GM18909 (cell line): ENCODE results near the gene FLYWCH1.
"Not testable (repeated sequence)": the region's sequence is repeated elsewhere in the genome, so short reads cannot be mapped to it uniquely, and the experiment has no call there.

Source experiments
- ATAC-seq: cut with Tn5 transposase; IDR thresholded peaks from one replicate; pipeline ENCODE4 v1.9.1; 2021; ENCODE audit warnings: mild to moderate bottlenecking; ENCODE audit not compliant: unreplicated experiment, poor library complexity

Gene FLYWCH1

DNA sequence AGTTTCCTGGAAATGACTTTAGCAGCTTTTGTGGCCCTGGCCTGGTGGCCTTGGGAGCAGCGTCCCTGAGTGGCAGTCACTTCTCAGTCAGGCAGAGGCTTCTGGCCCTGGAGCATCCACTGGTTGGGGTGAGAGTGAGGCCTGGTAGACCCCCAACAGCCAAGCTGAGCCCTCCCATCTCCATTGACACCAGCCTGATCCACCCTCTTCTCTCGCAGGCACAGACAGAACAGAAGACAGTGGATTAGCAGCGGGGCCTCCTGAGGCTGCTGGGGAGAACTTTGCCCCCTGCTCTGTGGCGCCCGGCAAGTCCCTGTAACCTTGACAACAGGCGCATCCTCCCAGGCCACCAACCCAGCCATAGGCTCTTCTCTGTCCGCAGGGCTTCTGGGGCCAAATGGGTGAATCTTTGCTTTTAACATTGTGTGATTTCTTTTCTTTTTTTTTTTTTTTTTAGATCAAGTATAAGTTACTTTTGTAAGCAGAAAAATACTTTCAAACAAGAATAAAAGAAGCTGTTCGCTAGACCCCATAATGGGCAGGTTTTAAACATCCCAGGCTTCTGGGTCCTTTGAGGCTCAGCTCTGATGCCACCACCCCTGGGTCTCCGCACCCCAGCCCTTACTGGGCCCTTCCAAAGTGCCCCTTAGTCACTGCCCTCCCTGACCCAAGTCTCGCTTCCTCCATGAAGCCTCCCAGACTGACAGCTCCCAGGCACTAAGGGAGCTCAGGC lies 12.7 kb upstream of the FLYWCH1 start:
- ATAC-seq: no peak

DNA sequence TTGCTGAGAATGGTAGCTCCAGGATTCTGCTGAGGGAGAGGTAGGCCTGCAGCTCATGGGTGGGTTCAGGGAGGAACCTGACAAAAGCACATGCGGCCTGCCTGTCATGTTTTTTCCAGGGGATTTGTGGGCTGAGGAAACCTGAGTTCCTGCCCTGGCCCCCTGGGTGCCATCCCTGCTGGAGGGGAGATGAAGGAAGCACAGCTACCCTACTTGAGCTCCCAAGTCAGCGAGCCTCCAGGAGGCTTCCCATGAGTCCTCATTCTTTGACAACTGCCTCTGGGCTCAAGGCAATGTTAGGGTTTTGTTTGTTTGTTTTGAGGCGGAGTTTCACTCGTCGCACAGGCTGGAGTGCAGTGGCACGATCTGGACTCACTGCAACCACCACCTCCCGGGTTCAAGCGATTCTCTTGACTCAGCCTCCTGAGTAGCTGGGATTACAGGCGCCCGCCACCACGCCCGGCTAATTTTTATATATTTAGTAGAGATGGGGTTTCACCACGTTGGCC lies 12.1 kb upstream of the FLYWCH1 start:
- no peak for ATAC-seq

DNA sequence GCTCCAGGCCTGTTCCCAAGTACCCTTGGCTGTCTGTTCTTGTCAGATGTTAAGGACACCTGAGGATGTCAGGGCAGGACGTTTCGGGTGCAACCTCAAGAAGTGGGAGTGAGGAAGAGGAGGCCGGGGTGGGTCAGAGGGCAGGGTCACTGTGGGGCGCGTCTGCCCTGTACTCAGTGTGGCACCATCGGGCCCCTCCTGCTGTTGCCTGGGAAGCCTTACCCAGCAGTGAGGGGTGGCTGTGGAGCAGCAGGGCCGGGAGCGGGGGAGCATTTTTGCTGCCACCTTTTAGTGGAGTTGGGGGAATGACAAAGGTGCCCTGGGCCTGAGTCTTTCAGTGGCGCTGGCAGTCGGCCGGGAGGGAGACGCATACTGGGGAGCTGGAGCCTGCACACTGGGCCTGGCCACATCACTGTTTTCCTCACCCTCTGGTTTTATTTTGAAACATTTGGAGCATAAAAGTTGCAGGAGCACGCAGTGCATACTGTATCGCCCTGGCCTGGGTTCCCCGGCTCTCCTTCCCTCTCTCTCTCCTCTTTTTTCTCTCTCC lies 11.1 kb upstream of the FLYWCH1 start:
- no peak for ATAC-seq

DNA sequence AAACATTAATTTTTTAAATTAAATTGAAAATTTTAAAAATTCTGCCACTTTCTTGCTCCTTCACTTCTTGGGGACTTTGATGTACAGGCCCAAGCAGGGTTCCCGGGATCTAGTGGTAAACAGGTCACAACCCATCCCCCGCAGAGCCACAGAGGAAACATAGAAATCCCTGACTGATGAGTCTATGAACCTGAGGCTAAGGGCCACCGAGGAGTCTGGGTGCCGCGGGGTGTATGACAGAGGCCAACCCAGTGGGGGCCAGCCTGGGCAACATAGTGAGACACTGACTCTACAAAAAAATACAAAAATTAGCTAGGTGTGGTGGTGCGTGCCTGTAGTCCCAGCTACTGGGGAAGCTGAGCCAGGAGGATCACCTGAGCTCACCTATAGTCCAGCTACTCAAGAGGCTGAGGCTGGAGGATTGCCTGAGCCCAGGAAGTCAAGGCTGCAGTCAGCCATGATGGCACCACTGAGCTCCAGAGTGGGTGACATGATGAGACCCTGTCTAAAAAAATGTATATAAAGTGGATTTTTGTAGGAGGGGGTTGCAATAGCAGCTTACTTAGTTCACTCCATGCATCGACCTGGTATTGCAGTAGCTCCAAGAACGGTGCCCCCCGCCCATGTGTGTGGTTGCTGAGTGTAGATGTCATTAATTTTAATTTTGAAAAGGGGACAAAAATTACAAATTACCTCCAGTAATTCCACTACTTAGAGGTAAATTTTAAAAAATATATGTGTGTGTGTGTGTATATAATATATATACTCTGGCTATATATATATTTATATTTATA lies 9.2 kb upstream of the FLYWCH1 start:
- ATAC-seq: no peak

DNA sequence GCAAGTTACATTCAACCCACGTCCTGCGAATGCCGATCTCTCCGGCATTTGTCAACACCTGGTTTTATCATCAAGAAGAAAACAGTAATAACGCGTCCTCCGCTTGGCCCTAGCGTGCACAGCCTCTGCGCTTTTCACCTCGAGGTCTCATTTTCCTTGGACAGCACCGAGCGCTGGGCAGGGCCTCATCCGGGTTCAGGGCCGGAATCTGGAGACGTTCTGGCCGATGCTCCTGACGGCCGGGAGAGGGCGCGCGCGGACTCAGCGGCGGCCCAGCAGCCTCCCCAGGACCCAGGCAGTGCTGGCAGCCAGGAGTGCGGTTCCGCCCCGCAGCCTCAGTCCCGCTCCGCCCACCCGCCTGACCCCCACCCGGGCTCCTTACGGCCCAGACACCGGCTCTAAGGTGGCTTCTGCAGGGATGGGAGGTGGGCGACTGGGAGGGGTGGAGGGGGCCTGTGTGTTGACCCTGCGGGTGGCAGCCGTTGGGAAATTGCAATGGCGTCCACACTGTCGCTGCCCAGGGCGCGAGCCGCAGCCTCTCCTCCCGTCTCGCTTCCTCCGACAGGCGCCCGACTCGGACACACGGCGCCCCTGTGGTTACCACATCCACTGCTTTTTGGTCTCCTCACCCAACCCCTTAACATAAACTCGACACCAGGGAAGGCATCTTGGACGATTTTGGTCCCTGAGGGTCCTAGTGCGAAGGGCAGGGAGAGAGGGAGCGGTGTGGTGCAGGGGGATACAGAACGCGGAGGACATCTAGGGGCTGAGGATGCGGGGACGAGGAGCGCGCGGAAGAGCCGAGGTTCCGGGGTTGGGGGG lies 7.4 kb upstream of the FLYWCH1 start:
- peak; percentile 44 for ATAC-seq

DNA sequence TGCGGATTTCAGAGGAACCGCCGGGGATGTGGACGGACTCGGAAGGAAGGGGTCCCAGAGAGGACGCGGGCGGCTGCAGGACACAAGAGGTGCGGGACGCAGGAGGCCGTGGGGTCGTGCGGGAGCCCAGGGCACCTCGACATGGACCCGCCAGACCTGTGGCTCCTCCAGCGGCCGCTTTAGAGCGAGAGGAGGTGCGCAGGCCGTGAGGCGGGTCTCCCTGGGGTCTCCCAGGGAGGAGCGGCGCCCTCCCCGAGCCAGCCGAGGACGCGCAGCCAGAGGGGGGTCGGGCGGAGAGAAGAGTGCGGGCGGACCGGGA lies 6.8 kb upstream of the FLYWCH1 start:
- no peak for ATAC-seq

DNA sequence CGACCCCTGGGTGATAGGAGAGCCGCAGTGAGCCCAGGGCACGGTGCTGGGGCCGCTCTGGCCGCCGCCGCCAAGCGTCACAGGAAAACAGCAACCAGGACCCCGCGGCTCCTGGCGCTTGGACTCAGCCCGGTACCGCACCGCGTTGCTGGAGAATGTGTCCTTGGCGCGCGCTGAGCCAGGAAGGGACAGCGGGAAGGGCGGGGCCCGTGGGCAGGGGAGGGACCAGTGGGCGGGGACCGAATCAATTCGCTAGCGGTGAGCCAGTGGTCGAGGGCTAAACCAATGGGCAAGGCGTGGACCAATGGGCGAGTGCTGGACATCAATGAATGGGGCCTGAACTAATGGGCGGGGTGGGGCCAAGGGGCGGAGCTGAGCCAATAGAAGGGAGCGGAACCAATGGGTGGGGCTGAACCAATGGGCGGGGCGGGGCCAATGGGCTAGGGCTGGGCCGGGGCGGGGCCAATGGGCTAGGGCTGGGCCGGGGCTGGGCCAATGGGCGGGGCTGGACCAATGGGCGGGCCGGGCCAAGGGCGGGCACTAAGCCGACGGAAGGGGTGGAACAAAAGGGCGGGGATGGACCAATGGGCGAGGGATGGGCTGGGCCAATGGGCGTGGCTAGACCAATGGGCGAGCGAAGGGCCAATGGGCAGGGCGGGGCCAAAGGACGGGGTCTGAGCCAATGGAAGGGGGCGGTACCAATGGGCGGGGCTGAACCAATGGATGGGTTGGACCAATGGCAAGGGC lies 6.3 kb upstream of the FLYWCH1 start:
- ATAC-seq: peak; percentile 74

DNA sequence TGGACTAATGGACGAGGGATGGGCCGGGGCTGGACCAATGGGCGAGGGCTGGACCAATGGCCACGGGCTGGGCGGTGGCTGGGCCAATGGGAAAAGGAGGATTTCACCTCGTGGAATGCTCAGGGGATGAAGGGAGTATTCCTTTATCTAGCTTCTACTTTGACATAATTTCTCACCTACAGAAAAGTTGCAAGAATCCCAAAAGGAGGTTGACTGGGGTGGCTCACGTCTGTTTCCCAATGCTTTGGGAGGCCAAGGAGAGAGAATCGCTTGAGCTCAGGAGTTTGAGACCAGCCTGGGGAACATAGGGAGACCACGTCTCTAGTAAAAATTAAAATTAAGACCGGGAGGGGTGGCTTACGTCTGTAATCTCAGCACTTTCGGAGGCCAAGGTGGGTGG lies 5.7 kb upstream of the FLYWCH1 start:
- no peak for ATAC-seq

DNA sequence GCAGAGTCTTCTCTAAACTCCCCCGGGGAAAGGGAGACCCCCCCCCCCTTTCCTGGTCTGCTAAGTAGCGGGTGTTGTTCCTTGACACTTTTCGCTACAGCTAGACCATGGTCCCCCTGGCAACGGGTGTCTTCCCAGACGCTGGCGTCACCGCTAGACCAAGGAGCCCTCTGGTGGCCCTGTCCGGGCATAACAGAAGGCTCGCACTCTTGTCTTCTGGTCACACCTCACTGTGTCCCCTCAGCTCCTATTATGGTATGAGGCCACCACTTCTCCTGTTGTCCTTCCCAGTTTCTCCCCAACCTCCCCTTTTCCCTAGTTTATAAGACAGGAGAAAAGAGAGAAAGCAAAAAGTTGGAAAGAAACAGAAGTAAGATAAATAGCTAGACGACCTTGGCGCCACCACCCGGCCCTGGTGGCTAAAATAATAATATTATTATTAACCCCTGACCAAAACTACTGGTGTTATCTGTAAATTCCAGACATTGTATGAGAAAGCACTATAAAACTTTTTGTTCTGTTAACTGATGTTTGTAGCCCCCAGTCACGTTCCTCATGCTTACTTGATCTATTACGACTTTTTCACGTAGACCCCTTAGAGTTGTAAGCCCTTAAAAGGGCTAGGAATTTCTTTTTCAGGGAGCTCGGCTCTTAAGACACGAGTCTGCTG lies 4.5 kb upstream of the FLYWCH1 start:
- not testable (repeated sequence) for ATAC-seq

DNA sequence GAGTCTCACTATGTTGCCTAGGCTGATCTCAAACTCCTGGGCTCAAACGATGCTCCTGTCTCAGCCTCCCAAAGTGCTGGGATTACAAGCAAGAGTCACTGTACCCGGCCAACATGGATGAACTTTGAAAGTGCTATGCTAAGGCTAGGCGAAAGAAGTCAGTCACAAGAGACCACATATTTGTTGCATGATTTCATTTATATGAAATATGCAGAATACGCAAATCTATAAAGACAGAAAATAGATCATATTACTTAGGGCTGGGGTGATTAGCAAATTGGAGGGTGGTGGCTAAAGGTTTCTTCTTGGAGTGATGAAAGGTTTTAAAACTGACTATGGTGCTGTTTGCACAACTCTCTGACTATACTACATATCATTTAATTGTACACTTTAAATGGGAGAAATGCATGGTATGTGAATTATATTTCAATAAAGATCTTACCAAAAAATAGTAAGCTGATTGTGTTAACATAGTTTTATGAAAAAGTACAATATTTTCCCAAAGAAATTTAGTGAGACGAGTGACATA lies 1.2 kb upstream of the FLYWCH1 start:
- no peak for ATAC-seq

DNA sequence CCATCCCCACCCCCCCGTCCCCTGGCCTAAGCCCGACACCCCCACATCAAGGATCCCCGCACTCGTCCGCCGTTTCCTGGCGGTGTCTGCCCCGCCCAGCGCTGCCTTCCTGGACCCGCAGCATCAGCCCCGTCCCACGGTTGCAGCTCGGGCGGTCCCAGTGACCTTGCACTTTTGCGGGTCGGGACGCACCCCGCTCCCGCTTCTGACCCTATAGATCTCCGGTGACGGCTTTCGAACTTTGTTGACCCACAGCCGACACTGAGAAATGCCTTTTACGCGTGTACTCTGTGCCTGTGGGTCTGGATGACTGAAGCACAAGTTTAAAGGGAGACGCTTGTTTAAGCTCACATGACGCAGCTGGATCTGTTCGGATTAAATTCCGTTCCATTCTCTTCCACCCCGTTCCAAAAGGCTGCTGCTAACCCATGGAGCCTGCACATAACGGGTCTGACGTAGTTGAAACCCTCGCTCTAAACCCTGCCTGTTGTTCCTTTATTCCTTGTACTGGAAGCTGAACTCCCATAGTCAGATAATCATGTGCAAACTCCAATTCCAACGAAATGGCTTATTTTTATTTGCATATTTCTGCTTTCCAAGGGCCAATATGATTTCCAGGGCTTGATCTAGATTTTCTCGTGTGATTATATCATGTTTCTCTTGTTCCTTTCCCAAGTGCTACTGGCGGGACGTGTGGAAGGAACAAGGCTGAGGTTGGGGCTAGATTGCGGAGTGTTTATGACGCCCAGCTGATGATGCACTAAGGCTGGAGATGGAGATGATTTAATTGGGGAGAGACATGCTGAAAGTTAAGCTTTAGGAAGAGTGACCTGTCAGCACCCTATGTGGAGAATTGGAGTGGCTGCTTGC lies 834 bp downstream of the FLYWCH1 start:
- ATAC-seq: peak; percentile 16

DNA sequence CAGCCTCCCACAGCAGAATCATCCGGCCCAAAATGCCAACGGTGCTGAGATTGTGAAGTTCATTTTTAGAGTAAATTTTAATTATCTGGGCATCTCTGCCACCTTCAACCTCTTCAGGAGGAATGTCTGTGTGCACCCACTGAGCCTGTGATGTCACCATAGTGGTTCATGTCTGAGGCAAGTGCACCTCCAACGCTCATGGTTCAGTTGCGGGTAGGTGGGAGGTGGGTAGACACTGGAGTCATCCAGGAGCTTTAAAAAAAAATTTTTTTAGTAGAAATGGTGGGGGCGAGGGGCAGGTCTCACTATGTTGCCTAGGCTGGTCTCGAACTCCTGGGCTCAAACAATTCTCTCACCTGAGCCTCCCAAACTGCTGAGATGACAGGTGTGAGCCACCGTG lies 1.9 kb downstream of the FLYWCH1 start:
- ATAC-seq: no peak

DNA sequence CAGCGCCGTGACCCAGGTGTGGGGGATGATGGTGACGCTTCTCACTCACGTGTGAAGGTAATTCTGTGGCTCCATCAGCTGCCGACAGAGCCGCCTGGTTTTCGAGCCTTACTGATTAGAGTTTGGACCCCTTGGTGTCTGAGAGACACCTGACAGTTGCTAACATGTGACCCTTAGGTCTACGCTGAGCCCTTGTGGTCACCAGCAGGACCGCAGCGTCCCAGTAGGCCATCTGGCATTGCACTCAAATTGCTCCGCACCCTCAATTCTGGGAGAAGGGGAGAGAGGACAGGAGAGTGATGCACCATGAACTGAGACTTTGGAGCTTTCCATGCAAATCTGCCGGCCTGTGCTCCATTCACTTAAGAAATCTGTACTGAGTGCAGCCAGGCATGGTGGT lies 2.5 kb downstream of the FLYWCH1 start:
- no peak for ATAC-seq

DNA sequence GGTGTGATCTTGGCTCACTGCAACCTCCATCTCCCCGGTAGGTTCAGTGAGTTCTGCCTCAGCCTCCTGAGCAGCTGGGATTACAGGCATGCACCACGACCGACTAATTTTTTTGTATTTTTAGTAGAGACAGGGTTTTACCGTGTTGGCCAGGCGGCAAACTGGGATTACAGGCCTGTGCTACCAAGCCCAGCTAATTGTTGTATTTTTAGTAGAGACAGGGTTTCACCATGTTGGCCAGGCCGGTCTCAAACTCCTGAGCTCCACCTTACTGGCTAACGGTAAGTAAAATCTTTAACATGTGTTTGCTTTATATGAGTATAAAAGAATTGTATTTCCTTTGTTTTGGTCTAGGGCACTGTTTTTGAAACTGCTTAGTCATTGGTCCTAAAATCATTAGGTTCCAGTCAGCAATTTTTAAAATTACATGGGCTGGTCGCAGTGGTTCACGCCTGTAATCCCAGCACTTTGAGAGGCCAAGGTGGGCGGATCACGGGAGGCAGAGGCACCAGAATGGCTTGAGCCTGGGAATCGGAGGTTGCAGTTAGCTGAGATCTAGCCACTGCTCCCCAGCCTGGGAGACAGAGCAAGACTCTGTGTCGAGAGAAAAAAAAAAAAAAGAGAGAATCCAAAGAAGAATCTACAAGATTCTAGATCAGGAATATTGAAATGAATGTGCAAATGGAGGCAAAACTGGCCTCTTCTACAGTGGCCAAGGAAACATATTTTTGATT lies 3.6 kb downstream of the FLYWCH1 start:
- no peak for ATAC-seq

DNA sequence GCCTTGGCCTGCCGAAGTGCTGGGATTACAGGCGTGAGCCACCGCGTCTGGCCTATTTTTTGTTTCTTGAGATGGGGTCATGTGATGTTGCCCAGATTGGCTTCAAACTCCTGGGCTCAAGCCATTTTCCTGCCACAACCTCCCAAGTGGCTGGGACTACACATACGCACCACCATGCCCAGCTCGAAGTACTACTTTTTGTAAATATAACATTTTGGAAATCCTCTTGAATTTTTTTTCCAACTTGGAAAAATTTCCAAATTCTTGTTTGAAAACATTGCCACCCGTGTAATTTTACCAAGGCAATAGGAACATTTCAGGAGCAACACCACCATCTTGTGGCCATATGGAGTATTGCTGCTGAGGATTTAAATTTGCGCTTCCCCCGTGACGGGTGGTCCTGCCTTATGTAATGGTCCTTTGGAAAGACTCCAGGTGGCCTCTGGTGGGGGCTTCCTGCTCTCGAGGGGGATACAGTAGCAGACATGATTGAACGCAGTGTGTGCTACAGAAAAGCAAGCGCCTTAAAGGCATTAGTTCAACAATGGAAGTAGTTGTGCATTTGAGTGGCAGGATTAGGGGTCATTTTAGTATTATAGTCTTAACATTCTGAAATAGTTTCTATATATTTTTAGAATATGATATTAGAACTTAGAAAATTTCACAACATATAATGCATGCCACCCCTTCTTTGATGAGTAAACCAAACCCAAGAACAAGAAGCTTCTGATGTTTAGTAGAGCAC lies 8.0 kb downstream of the FLYWCH1 start:
- no peak for ATAC-seq

DNA sequence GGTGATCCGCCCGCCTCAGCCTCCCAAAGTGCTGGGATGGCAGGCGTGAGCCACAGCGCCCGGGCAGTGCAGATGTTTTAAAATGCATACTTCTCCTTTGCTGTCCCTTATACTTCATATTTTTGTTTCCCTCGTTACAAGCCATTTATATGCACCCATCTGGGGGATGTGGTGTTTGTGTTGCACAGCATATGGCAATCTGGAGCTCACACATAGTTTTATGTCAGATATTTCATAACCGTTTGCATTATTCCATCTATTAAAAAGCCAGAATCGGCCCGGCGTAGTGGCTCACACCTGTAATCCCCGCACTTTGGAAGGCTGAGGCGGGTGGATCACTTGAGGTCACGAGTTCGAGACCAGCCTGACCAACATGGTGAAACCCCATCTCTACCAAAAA lies 11.8 kb downstream of the FLYWCH1 start:
- ATAC-seq: no peak
